ENCODE measurements around the gene NPFF. TPM values are rescaled to one million over a fixed set of nuclear protein-coding genes. Genes with fewer than 3 reads are reported as not detected.

NPFF gene, protein sequence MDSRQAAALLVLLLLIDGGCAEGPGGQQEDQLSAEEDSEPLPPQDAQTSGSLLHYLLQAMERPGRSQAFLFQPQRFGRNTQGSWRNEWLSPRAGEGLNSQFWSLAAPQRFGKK
- not detected for total RNA-seq
- not detected for polyA plus RNA-seq (2013, experiment 1 of 2)
- polyA plus RNA-seq (2013, experiment 2 of 2): 0.49 TPM
- total RNA-seq: 0 to 0.68 (median 0.16) reads per million in 172 experiments

DNA sequence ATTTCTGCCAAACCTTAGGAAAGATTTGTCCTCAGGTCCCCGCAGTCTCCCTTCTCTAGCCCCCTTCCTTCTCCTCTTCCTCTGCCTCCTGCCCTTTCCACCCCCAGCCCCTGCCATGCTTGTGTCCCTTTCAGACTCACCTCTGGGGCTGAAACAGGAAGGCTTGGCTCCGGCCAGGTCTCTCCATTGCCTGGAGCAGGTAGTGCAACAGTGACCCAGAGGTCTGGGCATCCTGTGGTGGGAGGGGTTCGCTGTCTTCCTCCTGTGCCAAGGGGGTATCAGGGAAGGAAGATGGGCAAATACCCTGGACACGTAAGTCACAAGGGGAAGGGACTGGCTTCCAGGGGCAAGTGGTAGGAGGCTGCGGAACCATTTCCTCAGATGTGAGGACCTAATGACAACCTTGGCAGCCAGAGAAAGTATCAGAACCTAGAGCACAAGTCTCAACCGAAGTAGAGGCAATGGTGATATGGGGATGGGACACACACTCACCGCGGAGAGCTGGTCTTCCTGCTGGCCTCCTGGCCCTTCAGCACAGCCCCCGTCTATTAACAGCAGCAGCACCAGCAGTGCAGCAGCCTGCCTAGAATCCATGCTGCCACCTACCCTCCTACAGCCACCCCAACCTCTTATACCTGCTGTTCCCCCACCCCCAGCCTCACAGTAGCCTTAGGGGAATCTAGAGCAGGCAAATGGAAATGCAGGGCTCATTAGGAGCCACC lies at the start of gene NPFF:
TSS of gene NPFF (minus strand) at position 604 of the 722 bp plus-strand sequence. CDS start at position 594, 10 bp downstream.
- no peaks in the 10 kb centered on the region for H3K27me3 Mint-ChIP-seq
- H3K4me1 Mint-ChIP-seq (ENCODE audit: low read depth): peaks cover 8% of the 10 kb centered on the region
- POLR2A ChIA-PET: no interaction called here
- CTCF ChIA-PET: interaction anchor here (2.3 kb wide), 1 partner anchor 155 kb away, joined by 20 read pairs; no protein-coding TSS in a partner anchor
- H3K4me3 Mint-ChIP-seq: no peak within 1 kb of the TSS
- DNase-seq (no peak), ATAC-seq (ENCODE audit: poor library complexity) (no peak)
- H3K27me3 ChIP-seq (ENCODE audit: control insufficient read depth in 1 of 2, insufficient read depth in 2 of 2, low read length in 2 of 2): no peaks in the 10 kb centered on the region
- H3K27ac Mint-ChIP-seq: no peak within 1 kb of the TSS
- H3K36me3 Mint-ChIP-seq (ENCODE audit: low read depth): peaks cover 23% of the 10 kb centered on the region
- H3K4me1 ChIP-seq (ENCODE audit: insufficient read depth, low read length): peaks cover 21% of the 10 kb centered on the region
- H3K9me3 ChIP-seq (ENCODE audit: control insufficient read depth in 1 of 2, insufficient read depth in 1 of 2, low read length in 2 of 2): no peaks in the 10 kb centered on the region
- H3K9me3 Mint-ChIP-seq: no peaks in the 10 kb centered on the region
- intact Hi-C loops (cut with DNase I, micrococcal nuclease): loop anchor here in 1 of 2 experiments (5.0 kb wide), 1 partner anchor 180 kb away; no protein-coding TSS in a partner anchor
- H3K27ac ChIP-seq (ENCODE audit: low read depth in 1 of 2, low read length in 2 of 2): no peak within 1 kb of the TSS
- no peak within 1 kb of the TSS for H3K4me3 ChIP-seq (ENCODE audit: low read length)
- peaks cover 44% of the 10 kb centered on the region for H3K36me3 ChIP-seq (ENCODE audit: insufficient read depth, low read length)
- TF ChIP-seq, protein P1, sequence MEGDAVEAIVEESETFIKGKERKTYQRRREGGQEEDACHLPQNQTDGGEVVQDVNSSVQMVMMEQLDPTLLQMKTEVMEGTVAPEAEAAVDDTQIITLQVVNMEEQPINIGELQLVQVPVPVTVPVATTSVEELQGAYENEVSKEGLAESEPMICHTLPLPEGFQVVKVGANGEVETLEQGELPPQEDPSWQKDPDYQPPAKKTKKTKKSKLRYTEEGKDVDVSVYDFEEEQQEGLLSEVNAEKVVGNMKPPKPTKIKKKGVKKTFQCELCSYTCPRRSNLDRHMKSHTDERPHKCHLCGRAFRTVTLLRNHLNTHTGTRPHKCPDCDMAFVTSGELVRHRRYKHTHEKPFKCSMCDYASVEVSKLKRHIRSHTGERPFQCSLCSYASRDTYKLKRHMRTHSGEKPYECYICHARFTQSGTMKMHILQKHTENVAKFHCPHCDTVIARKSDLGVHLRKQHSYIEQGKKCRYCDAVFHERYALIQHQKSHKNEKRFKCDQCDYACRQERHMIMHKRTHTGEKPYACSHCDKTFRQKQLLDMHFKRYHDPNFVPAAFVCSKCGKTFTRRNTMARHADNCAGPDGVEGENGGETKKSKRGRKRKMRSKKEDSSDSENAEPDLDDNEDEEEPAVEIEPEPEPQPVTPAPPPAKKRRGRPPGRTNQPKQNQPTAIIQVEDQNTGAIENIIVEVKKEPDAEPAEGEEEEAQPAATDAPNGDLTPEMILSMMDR (IDR thresholded peaks at IDR 0.05): no peak

DNA sequence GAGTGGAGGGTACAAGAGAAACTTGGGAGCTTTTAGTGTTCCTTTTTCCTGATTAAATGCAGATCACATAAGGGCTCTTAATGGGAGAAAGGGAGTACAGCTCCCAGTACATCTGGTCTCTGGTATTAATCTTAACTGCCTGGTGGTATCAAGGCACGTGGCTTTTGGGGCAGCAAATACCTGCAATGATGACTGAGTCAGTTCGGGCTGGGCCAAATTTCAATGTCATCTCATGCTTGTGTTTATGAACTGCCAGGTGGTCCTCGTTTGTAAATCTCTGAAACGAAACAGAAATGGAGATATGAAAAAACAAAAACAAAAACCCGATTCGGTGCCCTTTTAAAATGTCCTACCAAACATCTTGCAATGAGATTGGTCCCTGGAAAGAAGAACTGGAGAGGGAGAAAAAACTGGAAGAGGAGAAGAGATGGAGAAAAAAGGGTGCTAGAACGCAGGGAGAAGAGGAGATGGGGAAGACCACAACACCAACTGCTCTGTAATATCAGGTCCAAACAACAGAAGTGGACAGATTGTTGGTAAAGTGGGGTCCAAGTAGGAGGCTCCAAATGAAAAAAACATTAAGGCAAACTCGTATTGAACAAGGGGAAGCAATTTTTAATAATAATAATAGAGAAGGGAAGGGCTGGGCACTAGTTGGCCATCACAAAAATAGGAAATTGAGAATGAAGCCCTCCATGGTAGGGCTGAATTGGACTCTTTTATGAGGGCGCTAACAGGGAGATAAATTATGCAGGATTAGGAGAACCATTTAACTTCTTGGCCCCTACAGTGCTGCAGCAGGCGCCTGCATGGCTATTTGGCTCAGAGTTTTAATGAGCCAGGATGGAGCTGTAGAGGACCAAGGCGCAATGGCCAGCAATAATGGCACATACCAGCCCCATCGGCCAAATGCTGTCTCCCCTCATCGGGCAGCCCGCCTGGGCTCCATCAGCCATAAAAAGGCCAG lies 45.4 kb upstream of the NPFF start:
- ChIA-PET POLR2A (no interaction called here), CTCF (no interaction called here)
- no peak overlapping the region for H3K4me3 ChIP-seq (ENCODE audit: low read length)
- DNase-seq: no peak
- peaks cover 9% of the 10 kb centered on the region for H3K4me1 ChIP-seq (ENCODE audit: insufficient read depth, low read length)
- H3K9me3 Mint-ChIP-seq: no peaks in the 10 kb centered on the region
- H3K27ac Mint-ChIP-seq: no peak overlapping the region
- H3K9me3 ChIP-seq (ENCODE audit: control insufficient read depth in 1 of 2, insufficient read depth in 1 of 2, low read length in 2 of 2): no peaks in the 10 kb centered on the region
- TF ChIP-seq, protein P1 (IDR thresholded peaks at IDR 0.05): no peak
- no peak overlapping the region for H3K4me3 Mint-ChIP-seq
- H3K36me3 ChIP-seq (ENCODE audit: insufficient read depth, low read length): peaks cover 35% of the 10 kb centered on the region
- H3K4me1 Mint-ChIP-seq (ENCODE audit: low read depth): peaks cover 18% of the 10 kb centered on the region
- peaks cover 42% of the 10 kb centered on the region for H3K36me3 Mint-ChIP-seq (ENCODE audit: low read depth)
- intact Hi-C loops (cut with DNase I, micrococcal nuclease): no loop called here
- no peak overlapping the region for H3K27ac ChIP-seq (ENCODE audit: low read depth in 1 of 2, low read length in 2 of 2)
- no peak for ATAC-seq (ENCODE audit: poor library complexity)
- H3K27me3 Mint-ChIP-seq: no peaks in the 10 kb centered on the region
- H3K27me3 ChIP-seq (ENCODE audit: control insufficient read depth in 1 of 2, insufficient read depth in 2 of 2, low read length in 2 of 2): no peaks in the 10 kb centered on the region

DNA sequence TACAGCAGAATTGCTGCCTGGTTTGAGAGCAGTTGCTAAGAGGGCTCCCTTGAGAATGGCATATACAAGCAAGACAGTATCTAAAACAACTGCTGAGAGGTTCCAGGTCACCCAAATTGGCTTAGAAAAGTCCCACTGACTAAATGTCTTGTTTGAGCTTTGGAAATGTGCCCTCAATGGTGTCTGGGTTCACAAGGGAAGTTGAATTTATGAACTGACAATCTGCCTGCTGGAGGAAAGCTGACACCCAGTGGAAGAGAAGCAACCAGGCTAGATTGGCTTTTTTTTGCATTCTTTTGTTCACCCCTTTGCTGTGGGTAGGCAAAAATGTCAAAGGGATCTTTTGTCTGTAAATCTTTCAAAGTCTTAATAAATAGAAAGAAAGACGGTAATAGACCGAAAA lies 44.6 kb upstream of the NPFF start:
- ATAC-seq (ENCODE audit: poor library complexity) (no peak), DNase-seq (peak in 1 of 14 experiments; percentile 14)
- TF ChIP-seq, protein P1 (IDR thresholded peaks at IDR 0.05): no peak
- intact Hi-C loops (cut with DNase I, micrococcal nuclease): no loop called here
- Mint-ChIP-seq H3K27ac (no peak overlapping the region), H3K27me3 (no peaks in the 10 kb centered on the region), H3K36me3 (ENCODE audit: low read depth) (peaks cover 42% of the 10 kb centered on the region), H3K4me1 (ENCODE audit: low read depth) (peaks cover 18% of the 10 kb centered on the region), H3K9me3 (no peaks in the 10 kb centered on the region), H3K4me3 (no peak overlapping the region)
- Histone ChIP-seq H3K36me3 (ENCODE audit: insufficient read depth, low read length) (peaks cover 35% of the 10 kb centered on the region), H3K4me3 (ENCODE audit: low read length) (no peak overlapping the region), H3K27me3 (ENCODE audit: control insufficient read depth in 1 of 2, insufficient read depth in 2 of 2, low read length in 2 of 2) (no peaks in the 10 kb centered on the region), H3K4me1 (ENCODE audit: insufficient read depth, low read length) (peaks cover 9% of the 10 kb centered on the region), H3K27ac (ENCODE audit: low read depth in 1 of 2, low read length in 2 of 2) (no peak overlapping the region), H3K9me3 (ENCODE audit: control insufficient read depth in 1 of 2, insufficient read depth in 1 of 2, low read length in 2 of 2) (no peaks in the 10 kb centered on the region)
- CTCF ChIA-PET: no interaction called here
- POLR2A ChIA-PET: no interaction called here

All from CD4-positive, alpha-beta T cell (primary cell).